HepG2 (cell line): ENCODE measurements around the gene ATAD3C. TPM values are rescaled to one million over a fixed set of nuclear protein-coding genes. Genes with fewer than 3 reads are reported as not detected.
A peak's percentile ranks its signal among the peaks of the same experiment; 100 is the strongest.

Experiments used
- ATAC-seq: fragments of 200-7000 bp; cut with Tn5 transposase; 3 replicates; pipeline ENCODE4 v1.9.1; 2020; ENCODE audit warnings: mild to moderate bottlenecking, moderate library complexity
- BruUV-seq: library from RNA; stranded (reverse); fragments of 400-500 nt; replicated peaks from 2 replicates; lab custom pipeline; 2021; lab: Mats Ljungman, UMichigan
- CTCF ChIA-PET: fragments of 300-600 bp; formaldehyde crosslinking; extraction: SDS; loops from one replicate; lab custom pipeline; 2021; ENCODE audit warnings: low total read pairs, inconsistent platforms, low intra/inter-chr PET ratio; lab: Yijun Ruan, JAX
- POLR2A ChIA-PET: fragments of 350-600 bp; sonication (Branson Sonifier 250); formaldehyde crosslinking; loops from one replicate; lab custom pipeline; 2020; ENCODE audit warnings: antibody characterized with exemption, inconsistent platforms; lab: Yijun Ruan, JAX
- DNase-seq: peaks from one replicate; pipeline ENCODE4 v3.0.0-alpha.2; 2015; ENCODE audit warnings: low spot score
- FAIRE-seq: peaks from 3 replicates; lab custom pipeline; 2011; peaks lifted over from hg19 to GRCh38; lab: Jason Lieb, UNC
- H2AFZ ChIP-seq: one replicate; pipeline ENCODE4 v1.6.1; 2011; ENCODE audit warnings: low read length, inconsistent platforms
- H3K27ac ChIP-seq: fragments of 300-600 bp; 3 replicates; pipeline ENCODE4 v1.8.0; 2011; ENCODE audit warnings: mixed run types, mild to moderate bottlenecking, mixed read lengths, low read length, inconsistent platforms; ENCODE audit not compliant: insufficient read depth; ENCODE audit errors: extremely low read length
- H3K27me3 ChIP-seq, 2 experiments: fragments of 200-600 bp in 1 of 2; 2 replicates in 1 of 2; 3 replicates in 1 of 2; pipeline versions ENCODE4 v1.6.0 to v1.8.0; 2011; ENCODE audit warnings: low read length in 2 of 2, mild to moderate bottlenecking in 2 of 2, moderate library complexity in 2 of 2, inconsistent platforms in 1 of 2; ENCODE audit not compliant: insufficient read depth in 2 of 2, control insufficient read depth in 1 of 2
- H3K36me3 ChIP-seq, 2 experiments: fragments of 200-600 bp in 1 of 2; replicated peaks in 1 of 2; 2 replicates in 1 of 2; 3 replicates in 1 of 2; pipeline versions ENCODE4 v1.5.1 to v1.8.0; 2011; ENCODE audit warnings: low read length in 2 of 2, inconsistent platforms in 1 of 2; ENCODE audit not compliant: insufficient read depth in 2 of 2, control insufficient read depth in 1 of 2
- H3K4me1 ChIP-seq: 2 replicates; pipeline ENCODE4 v1.5.1; 2012; ENCODE audit warnings: low read length, inconsistent platforms; ENCODE audit not compliant: insufficient read depth
- H3K4me2 ChIP-seq: 2 replicates; pipeline ENCODE4 v1.6.0; 2011; ENCODE audit warnings: low read depth, low read length, inconsistent platforms
- H3K4me3 ChIP-seq, 3 experiments: fragments of 200-600 bp in 1 of 3; sonication (generic), shearing (Covaris generic) in 1 of 3; replicated peaks in 1 of 3; 2 replicates each; pipeline ENCODE4 v1.5.1; 2011 to 2016; ENCODE audit warnings: low read length in 3 of 3, inconsistent platforms in 2 of 3, low read depth in 2 of 3, mild to moderate bottlenecking in 2 of 3, control low read depth in 1 of 3, mixed read lengths in 1 of 3; ENCODE audit not compliant: insufficient read depth in 1 of 3
- H3K79me2 ChIP-seq: one replicate; pipeline ENCODE4 v1.6.1; 2011; ENCODE audit warnings: low read length, inconsistent platforms; ENCODE audit not compliant: insufficient read depth
- H3K9ac ChIP-seq: 2 replicates; pipeline ENCODE4 v1.6.0; 2011; ENCODE audit warnings: mild to moderate bottlenecking, low read depth, low read length, inconsistent platforms; ENCODE audit not compliant: insufficient read depth
- H3K9me3 ChIP-seq: 2 replicates; pipeline ENCODE4 v1.5.1; 2012; ENCODE audit warnings: mild to moderate bottlenecking, low read length
- H4K20me1 ChIP-seq: 2 replicates; pipeline ENCODE4 v1.6.0; 2011; ENCODE audit warnings: inconsistent platforms, mild to moderate bottlenecking, low read length, moderate library complexity; ENCODE audit not compliant: insufficient read depth
- AKAP8 ChIP-seq: sonication (generic); formaldehyde crosslinking; IDR thresholded peaks from 2 replicates; pipeline ENCODE4 v1.5.1; 2020; ENCODE audit warnings: mild to moderate bottlenecking, missing genetic modification reagents
- KAT8 ChIP-seq: IDR thresholded peaks from 2 replicates; pipeline ENCODE4 v1.6.1; 2016; ENCODE audit warnings: missing genetic modification reagents, missing compliant biosample characterization
- RARA ChIP-seq: IDR thresholded peaks from 2 replicates; pipeline ENCODE4 v1.6.1; 2016; ENCODE audit warnings: missing genetic modification reagents, missing compliant biosample characterization
- RBAK ChIP-seq: sonication (generic); formaldehyde crosslinking; IDR thresholded peaks from 2 replicates; pipeline ENCODE4 v1.5.1; 2020; ENCODE audit warnings: mild to moderate bottlenecking, missing genetic modification reagents
- SNRNP70 ChIP-seq: fragments of 200-400 bp; formaldehyde crosslinking; IDR thresholded peaks from 2 replicates; pipeline ENCODE4 v1.6.1; 2017; ENCODE audit warnings: mild to moderate bottlenecking, low read depth, low read length, moderate library complexity
- SYNCRIP ChIP-seq: fragments of 200-400 bp; formaldehyde crosslinking; IDR thresholded peaks from 2 replicates; pipeline ENCODE4 v1.6.1; 2018; ENCODE audit warnings: mild to moderate bottlenecking, low read depth, low read length; ENCODE audit not compliant: insufficient read depth
- ZNF30 ChIP-seq: sonication (generic); formaldehyde crosslinking; IDR thresholded peaks from 2 replicates; pipeline ENCODE4 v1.5.0; 2020; ENCODE audit warnings: mild to moderate bottlenecking, missing genetic modification reagents
- ZNF550 ChIP-seq: sonication (generic); formaldehyde crosslinking; IDR thresholded peaks from 2 replicates; pipeline ENCODE4 v1.4.0; 2020; ENCODE audit warnings: mild to moderate bottlenecking, missing genetic modification reagents, borderline replicate concordance
- WGBS: methylation state at CpG from one replicate; pipeline ENCODE4 v1.1.6; 2017; ENCODE audit warnings: low lambda C conversion rate; 5-methylcytosine and 5-hydroxymethylcytosine counted together
- in situ Hi-C: cut with HindIII; loops from 2 replicates; pipeline ENCODE4 v1.10.0; 2017; ENCODE audit warnings: low pct_unique_long_range_greater_than_20kb; ENCODE audit not compliant: extremely low pct_ligation_motif_present
- intact Hi-C: fragments of 100-400 bp; cut with micrococcal nuclease; formaldehyde crosslinking; loops from one replicate; pipeline ENCODE4 v1.10.0; 2022; ENCODE audit not compliant: unreplicated experiment
- polyA plus RNA-seq, 8 experiments: library from polyadenylated mRNA; depleted of rRNA in 3 of 8; stranded (reverse) in 7 of 8; unstranded in 1 of 8; fragments of >200 nt; fragmentation: Illumina TruSeq in 4 of 8; extraction: Trizol in 4 of 8; gene quantifications; 2 replicates each; pipeline versions ENCODE4 v1.2.1 to v1.2.3, GENCODE V29; 2011 to 2016; ENCODE audit warnings: low read depth in 4 of 8, missing spikeins in 1 of 8, mixed read lengths in 1 of 8; ENCODE audit not compliant: insufficient read depth in 1 of 8
- total RNA-seq, 5 experiments: library from RNA; depleted of rRNA; stranded (reverse); fragments of >200 nt; fragmentation: Illumina TruSeq; extraction: Trizol; gene quantifications; 2 replicates each; pipeline ENCODE4 v1.2.3, GENCODE V29; 2016; ENCODE audit warnings: low read depth in 1 of 5
- TF ChIP-seq, protein P1 (sequence below): sonication (generic); formaldehyde crosslinking; conservative IDR thresholded peaks from 2 replicates; pipeline ENCODE4 v1.4.0; 2020; ENCODE audit warnings: missing genetic modification reagents
- TF ChIP-seq, protein P2 (sequence below): sonication (generic); formaldehyde crosslinking; IDR thresholded peaks from 2 replicates; pipeline ENCODE4 v1.5.0; 2020; ENCODE audit warnings: mild to moderate bottlenecking, missing genetic modification reagents, borderline replicate concordance
- TF ChIP-seq, protein P3 (sequence below): sonication (generic); formaldehyde crosslinking; IDR thresholded peaks from 2 replicates; pipeline ENCODE4 v1.9.0; 2022; ENCODE audit warnings: missing genetic modification reagents, mild to moderate bottlenecking, borderline replicate concordance

ATAD3C gene
- total and polyA plus RNA-seq, 2 of the 13 experiments (the other 11 are each of a cell fraction or from before 2014, with no cell fraction given), result 2.4 to 3.2 TPM

DNA sequence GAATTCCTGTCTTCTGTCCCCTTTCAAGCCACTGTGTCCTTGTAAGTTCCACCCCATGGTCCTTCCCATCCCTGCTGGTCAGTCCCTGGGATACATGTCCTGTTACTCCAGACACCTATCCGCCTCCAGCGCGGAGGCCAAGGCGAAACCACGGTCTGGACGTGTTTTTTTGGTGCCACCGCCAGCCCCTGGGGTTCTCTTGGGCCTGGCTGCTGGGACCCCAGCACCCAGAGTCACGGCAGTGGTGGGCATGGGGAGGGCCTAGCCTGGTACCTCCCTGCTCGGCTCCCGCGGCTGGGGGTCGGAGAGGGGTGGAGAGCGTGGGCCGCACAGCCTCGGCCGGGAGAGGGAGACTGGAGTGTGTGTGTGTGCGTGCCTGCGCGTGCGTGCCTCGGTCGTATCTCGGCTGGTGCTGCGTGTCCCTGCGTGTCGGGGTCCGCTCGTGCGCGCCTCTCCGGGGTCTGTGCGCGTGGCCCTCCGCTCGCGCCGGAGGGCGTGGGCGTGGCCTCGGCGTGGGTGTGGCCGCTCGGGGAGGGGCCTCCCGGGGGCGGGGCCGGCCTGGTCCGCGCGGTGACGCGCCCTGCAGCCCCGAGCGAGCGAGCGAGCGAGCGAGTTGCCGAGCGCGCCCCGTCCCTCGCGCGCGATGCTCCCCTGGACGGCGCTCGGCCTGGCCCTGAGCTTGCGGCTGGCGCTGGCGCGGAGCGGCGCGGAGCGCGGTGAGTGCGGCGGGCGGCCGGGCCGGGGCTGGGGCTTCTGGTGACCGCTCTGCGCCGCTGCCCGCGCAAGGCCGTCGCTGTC, 14.2 kb upstream of the ATAD3C start, which contains the start of gene VWA1 (continued):
- peak; percentile 53; the same call in 1 of the 2 replicates for TF ChIP-seq AKAP8 (CRISPR knock-in tag)
- TF ChIP-seq, all 625 proteins: peak for 146

DNA sequence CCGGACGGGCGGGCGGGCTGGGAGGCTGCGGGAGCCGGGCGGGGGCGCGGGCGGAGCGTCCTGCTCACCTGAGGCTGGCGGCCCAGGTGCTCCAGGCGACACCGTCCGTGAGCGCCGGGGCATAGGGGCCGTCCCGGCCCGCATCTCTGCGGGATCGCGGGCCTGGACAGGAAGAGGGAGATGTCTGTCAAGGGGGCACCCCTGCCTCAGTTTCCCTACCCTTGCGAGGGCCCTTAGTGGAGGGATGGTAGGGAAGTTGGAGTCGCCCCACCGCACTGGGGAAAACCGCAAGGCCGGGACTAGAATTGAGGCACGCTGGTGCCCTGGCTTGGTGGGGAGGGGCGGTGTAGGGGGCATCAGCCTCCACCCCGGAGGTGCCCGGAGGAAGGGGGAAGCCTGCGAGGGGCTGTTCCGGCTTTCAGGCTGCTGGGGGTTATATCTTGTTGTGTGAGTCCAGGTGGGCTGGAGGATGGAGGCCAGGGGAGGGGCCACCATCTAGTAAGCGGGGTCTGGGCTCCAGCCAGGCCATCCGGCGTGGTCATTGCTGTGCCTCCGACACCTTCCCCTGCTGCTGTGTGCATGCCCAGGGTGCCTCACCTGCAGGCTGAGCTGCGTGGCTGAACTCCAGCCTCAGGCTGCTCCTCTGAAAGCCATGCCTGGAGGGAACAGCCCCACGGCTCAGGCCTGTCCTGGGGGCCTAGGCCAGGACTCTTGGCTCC, 13.4 kb upstream of the ATAD3C start:
- WGBS, result 0% methylated on average over 4 of the region's 40 CpGs
- ChIA-PET POLR2A (interaction anchor here (3.5 to 11.0 kb wide), 3 partner anchors 10 to 32 kb away, joined by 20 to 355 read pairs (median 35); partner anchors contain the start of genes ANKRD65, CCNL2 and MRPL20), CTCF (no interaction called here)
- H3K79me2 ChIP-seq, result peaks cover 31% of the 10 kb centered on the region
- no peak for FAIRE-seq
- peak overlapping the region; percentile 74 for H3K9ac ChIP-seq
- no peaks in the 10 kb centered on the region for H3K9me3 ChIP-seq
- no TSS peak for BruUV-seq
- no peak for DNase-seq
- no peak for ATAC-seq
- no peaks in the 10 kb centered on the region for H4K20me1 ChIP-seq
- no peak overlapping the region for H2AFZ ChIP-seq
- peaks cover 58% of the 10 kb centered on the region for H3K4me1 ChIP-seq
- H3K27ac ChIP-seq, result peak overlapping the region; percentile 20
- H3K36me3 ChIP-seq, result peaks cover 0 to 2% of the 10 kb centered on the region in 2 experiments; a peak in 1 of 5 replicates
- H3K4me3 ChIP-seq, result peak overlapping the region; percentile 72 to 88 (median 84)
- in situ Hi-C loops (loop anchor here (5.0 kb wide), 1 partner anchor 34 kb away; no protein-coding TSS in a partner anchor), intact Hi-C loops (no loop called here)
- H3K27me3 ChIP-seq, result no peaks in the 10 kb centered on the region
- peak overlapping the region; percentile 94 for H3K4me2 ChIP-seq
- TF ChIP-seq SNRNP70 (no peak), ZNF550 (no peak), SYNCRIP (no peak), ZNF30 (CRISPR knock-in tag) (no peak), KAT8 (CRISPR knock-in tag) (no peak), RARA (CRISPR knock-in tag) (no peak), RBAK (no peak)
- TF ChIP-seq, protein P1, sequence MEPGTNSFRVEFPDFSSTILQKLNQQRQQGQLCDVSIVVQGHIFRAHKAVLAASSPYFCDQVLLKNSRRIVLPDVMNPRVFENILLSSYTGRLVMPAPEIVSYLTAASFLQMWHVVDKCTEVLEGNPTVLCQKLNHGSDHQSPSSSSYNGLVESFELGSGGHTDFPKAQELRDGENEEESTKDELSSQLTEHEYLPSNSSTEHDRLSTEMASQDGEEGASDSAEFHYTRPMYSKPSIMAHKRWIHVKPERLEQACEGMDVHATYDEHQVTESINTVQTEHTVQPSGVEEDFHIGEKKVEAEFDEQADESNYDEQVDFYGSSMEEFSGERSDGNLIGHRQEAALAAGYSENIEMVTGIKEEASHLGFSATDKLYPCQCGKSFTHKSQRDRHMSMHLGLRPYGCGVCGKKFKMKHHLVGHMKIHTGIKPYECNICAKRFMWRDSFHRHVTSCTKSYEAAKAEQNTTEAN (CRISPR knock-in tag), result no peak
- TF ChIP-seq, protein P2, sequence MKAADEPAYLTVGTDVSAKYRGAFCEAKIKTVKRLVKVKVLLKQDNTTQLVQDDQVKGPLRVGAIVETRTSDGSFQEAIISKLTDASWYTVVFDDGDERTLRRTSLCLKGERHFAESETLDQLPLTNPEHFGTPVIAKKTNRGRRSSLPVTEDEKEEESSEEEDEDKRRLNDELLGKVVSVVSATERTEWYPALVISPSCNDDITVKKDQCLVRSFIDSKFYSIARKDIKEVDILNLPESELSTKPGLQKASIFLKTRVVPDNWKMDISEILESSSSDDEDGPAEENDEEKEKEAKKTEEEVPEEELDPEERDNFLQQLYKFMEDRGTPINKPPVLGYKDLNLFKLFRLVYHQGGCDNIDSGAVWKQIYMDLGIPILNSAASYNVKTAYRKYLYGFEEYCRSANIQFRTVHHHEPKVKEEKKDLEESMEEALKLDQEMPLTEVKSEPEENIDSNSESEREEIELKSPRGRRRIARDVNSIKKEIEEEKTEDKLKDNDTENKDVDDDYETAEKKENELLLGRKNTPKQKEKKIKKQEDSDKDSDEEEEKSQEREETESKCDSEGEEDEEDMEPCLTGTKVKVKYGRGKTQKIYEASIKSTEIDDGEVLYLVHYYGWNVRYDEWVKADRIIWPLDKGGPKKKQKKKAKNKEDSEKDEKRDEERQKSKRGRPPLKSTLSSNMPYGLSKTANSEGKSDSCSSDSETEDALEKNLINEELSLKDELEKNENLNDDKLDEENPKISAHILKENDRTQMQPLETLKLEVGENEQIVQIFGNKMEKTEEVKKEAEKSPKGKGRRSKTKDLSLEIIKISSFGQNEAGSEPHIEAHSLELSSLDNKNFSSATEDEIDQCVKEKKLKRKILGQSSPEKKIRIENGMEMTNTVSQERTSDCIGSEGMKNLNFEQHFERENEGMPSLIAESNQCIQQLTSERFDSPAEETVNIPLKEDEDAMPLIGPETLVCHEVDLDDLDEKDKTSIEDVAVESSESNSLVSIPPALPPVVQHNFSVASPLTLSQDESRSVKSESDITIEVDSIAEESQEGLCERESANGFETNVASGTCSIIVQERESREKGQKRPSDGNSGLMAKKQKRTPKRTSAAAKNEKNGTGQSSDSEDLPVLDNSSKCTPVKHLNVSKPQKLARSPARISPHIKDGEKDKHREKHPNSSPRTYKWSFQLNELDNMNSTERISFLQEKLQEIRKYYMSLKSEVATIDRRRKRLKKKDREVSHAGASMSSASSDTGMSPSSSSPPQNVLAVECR, result peak; percentile 12; the same call in 1 of the 2 replicates
- TF ChIP-seq, protein P3, sequence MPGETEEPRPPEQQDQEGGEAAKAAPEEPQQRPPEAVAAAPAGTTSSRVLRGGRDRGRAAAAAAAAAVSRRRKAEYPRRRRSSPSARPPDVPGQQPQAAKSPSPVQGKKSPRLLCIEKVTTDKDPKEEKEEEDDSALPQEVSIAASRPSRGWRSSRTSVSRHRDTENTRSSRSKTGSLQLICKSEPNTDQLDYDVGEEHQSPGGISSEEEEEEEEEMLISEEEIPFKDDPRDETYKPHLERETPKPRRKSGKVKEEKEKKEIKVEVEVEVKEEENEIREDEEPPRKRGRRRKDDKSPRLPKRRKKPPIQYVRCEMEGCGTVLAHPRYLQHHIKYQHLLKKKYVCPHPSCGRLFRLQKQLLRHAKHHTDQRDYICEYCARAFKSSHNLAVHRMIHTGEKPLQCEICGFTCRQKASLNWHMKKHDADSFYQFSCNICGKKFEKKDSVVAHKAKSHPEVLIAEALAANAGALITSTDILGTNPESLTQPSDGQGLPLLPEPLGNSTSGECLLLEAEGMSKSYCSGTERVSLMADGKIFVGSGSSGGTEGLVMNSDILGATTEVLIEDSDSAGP, result 0 out of 2 replicates have a peak, but pooled peaks have one; percentile 13
